SK-N-SH treated with all-trans-retinoic acid at 6 μM for 48 hours (cell line): ENCODE data around the gene TRIM25.

Source experiments
- ATAC-seq: fragments of 200-7000 bp; cut with Tn5 transposase; 3 replicates; pipeline ENCODE4 v1.9.1; 2020; ENCODE audit warnings: mild to moderate bottlenecking, moderate library complexity
- ARNTL ChIP-seq: fragments of 450-650 bp; formaldehyde crosslinking; IDR thresholded peaks from 2 replicates; pipeline ENCODE4 v1.5.0; 2020; ENCODE audit warnings: low read depth, mild to moderate bottlenecking, moderate library complexity, borderline replicate concordance
- BACH2 ChIP-seq: fragments of 250-450 bp; sonication (Bioruptor Pico); IDR thresholded peaks from 2 replicates; pipeline ENCODE4 v1.9.0; 2021; ENCODE audit warnings: mild to moderate bottlenecking, borderline replicate concordance
- CSDC2 ChIP-seq: fragments of 250-450 bp; sonication (Bioruptor Pico); IDR thresholded peaks from 2 replicates; pipeline ENCODE4 v1.5.0; 2020; ENCODE audit warnings: mild to moderate bottlenecking, moderate library complexity
- ESRRG ChIP-seq: fragments of 250-450 bp; sonication (Bioruptor Pico); IDR thresholded peaks from 2 replicates; pipeline ENCODE4 v1.6.1; 2021; ENCODE audit warnings: mild to moderate bottlenecking
- ISL1 ChIP-seq: fragments of 250-450 bp; sonication (Bioruptor Pico); IDR thresholded peaks from 2 replicates; pipeline ENCODE4 v2.1.2; 2022; ENCODE audit warnings: mild to moderate bottlenecking, moderate library complexity
- OSR1 ChIP-seq: fragments of 250-450 bp; sonication (Bioruptor Pico); IDR thresholded peaks from 2 replicates; pipeline ENCODE4 v1.8.0; 2022; ENCODE audit warnings: moderate library complexity, mild to moderate bottlenecking, inconsistent platforms
- PPARA ChIP-seq: fragments of 250-450 bp; sonication (Bioruptor Pico); IDR thresholded peaks from 2 replicates; pipeline ENCODE4 v1.5.0; 2020; ENCODE audit warnings: mild to moderate bottlenecking, borderline replicate concordance
- RARB ChIP-seq: fragments of 250-450 bp; sonication (Bioruptor Pico); IDR thresholded peaks from 2 replicates; pipeline ENCODE4 v1.8.0; 2021; ENCODE audit warnings: mild to moderate bottlenecking, moderate library complexity
- SNAI2 ChIP-seq: fragments of 250-450 bp; sonication (Bioruptor Pico); IDR thresholded peaks from 2 replicates; pipeline ENCODE4 v1.5.0; 2020; ENCODE audit warnings: mild to moderate bottlenecking, moderate library complexity
- TCF4 ChIP-seq: fragments of 250-450 bp; sonication (Bioruptor Pico); IDR thresholded peaks from 2 replicates; pipeline ENCODE4 v1.8.0; 2021; ENCODE audit warnings: mild to moderate bottlenecking, moderate library complexity, borderline replicate concordance
- TOX ChIP-seq: fragments of 250-450 bp; sonication (Bioruptor Pico); IDR thresholded peaks from 2 replicates; pipeline ENCODE4 v1.8.0; 2021; ENCODE audit warnings: mild to moderate bottlenecking, moderate library complexity, borderline replicate concordance
- TSHZ2 ChIP-seq: fragments of 250-450 bp; sonication (Bioruptor Pico); IDR thresholded peaks from 2 replicates; pipeline ENCODE4 v1.5.0; 2020; ENCODE audit warnings: mild to moderate bottlenecking, moderate library complexity
- ZC3H10 ChIP-seq: fragments of 250-450 bp; sonication (Bioruptor Pico); IDR thresholded peaks from 2 replicates; pipeline ENCODE4 v1.5.1; 2021; ENCODE audit warnings: mild to moderate bottlenecking, moderate library complexity
- ZFP30 ChIP-seq: fragments of 450-650 bp; formaldehyde crosslinking; IDR thresholded peaks from 2 replicates; pipeline ENCODE4 v1.5.0; 2022; ENCODE audit warnings: mild to moderate bottlenecking, moderate library complexity
- ZNF565 ChIP-seq: fragments of 450-650 bp; formaldehyde crosslinking; conservative IDR thresholded peaks from 2 replicates; pipeline ENCODE4 v1.5.0; 2020; ENCODE audit warnings: low read depth, mild to moderate bottlenecking, moderate library complexity
- ZNF70 ChIP-seq: fragments of 450-650 bp; formaldehyde crosslinking; IDR thresholded peaks from 2 replicates; pipeline ENCODE4 v1.5.0; 2020; ENCODE audit warnings: mild to moderate bottlenecking, moderate library complexity
- TF ChIP-seq, protein P1 (sequence below): fragments of 250-450 bp; sonication (Bioruptor Pico); IDR thresholded peaks from 2 replicates; pipeline ENCODE4 v1.8.0; 2020; ENCODE audit warnings: mild to moderate bottlenecking, moderate library complexity, borderline replicate concordance
- TF ChIP-seq, protein P2 (sequence below): fragments of 250-450 bp; sonication (Bioruptor Pico); IDR thresholded peaks from 2 replicates; pipeline ENCODE4 v1.8.0; 2021; ENCODE audit warnings: low read depth, mild to moderate bottlenecking, moderate library complexity, borderline replicate concordance
- TF ChIP-seq, protein P3 (sequence below): fragments of 250-450 bp; sonication (Bioruptor Pico); IDR thresholded peaks from 2 replicates; pipeline ENCODE4 v1.5.1; 2020; ENCODE audit warnings: low read depth, mild to moderate bottlenecking, moderate library complexity
- TF ChIP-seq, protein P4 (sequence below): fragments of 250-450 bp; sonication (Bioruptor Pico); IDR thresholded peaks from 2 replicates; pipeline ENCODE4 v1.5.1; 2021; ENCODE audit warnings: mild to moderate bottlenecking, moderate library complexity

TRIM25 gene

GRCh38 chr17:56956992-56957391, 43.1 kb upstream of the TRIM25 start:
- TF ChIP-seq, protein P1, sequence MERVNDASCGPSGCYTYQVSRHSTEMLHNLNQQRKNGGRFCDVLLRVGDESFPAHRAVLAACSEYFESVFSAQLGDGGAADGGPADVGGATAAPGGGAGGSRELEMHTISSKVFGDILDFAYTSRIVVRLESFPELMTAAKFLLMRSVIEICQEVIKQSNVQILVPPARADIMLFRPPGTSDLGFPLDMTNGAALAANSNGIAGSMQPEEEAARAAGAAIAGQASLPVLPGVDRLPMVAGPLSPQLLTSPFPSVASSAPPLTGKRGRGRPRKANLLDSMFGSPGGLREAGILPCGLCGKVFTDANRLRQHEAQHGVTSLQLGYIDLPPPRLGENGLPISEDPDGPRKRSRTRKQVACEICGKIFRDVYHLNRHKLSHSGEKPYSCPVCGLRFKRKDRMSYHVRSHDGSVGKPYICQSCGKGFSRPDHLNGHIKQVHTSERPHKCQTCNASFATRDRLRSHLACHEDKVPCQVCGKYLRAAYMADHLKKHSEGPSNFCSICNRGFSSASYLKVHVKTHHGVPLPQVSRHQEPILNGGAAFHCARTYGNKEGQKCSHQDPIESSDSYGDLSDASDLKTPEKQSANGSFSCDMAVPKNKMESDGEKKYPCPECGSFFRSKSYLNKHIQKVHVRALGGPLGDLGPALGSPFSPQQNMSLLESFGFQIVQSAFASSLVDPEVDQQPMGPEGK (CRISPR knock-in tag): no peak
- TF ChIP-seq TCF4 (CRISPR knock-in tag) (no peak), TOX (no peak), RARB (CRISPR knock-in tag) (no peak), ZNF70 (no peak), OSR1 (no peak), ZNF565 (CRISPR knock-in tag) (no peak), ZC3H10 (CRISPR knock-in tag) (no peak), TSHZ2 (CRISPR knock-in tag) (no peak), BACH2 (CRISPR knock-in tag) (no peak), ESRRG (CRISPR knock-in tag) (no peak)
- TF ChIP-seq, all 23 proteins: peak for 0
- no peak for ATAC-seq

GRCh38 chr17:56949595-56949994, 35.7 kb upstream of the TRIM25 start:
- no peak for ATAC-seq
- TF ChIP-seq ISL1 (no peak), ZNF70 (no peak), ARNTL (CRISPR knock-in tag) (no peak), ZFP30 (CRISPR knock-in tag) (no peak), OSR1 (no peak), CSDC2 (no peak), PPARA (CRISPR knock-in tag) (no peak)
- TF ChIP-seq, protein P1 (CRISPR knock-in tag): no peak
- TF ChIP-seq, protein P2, sequence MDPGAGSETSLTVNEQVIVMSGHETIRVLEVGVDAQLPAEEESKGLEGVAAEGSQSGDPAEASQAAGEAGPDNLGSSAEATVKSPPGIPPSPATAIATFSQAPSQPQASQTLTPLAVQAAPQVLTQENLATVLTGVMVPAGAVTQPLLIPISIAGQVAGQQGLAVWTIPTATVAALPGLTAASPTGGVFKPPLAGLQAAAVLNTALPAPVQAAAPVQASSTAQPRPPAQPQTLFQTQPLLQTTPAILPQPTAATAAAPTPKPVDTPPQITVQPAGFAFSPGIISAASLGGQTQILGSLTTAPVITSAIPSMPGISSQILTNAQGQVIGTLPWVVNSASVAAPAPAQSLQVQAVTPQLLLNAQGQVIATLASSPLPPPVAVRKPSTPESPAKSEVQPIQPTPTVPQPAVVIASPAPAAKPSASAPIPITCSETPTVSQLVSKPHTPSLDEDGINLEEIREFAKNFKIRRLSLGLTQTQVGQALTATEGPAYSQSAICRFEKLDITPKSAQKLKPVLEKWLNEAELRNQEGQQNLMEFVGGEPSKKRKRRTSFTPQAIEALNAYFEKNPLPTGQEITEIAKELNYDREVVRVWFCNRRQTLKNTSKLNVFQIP (CRISPR knock-in tag): no peak
- TF ChIP-seq, protein P3, sequence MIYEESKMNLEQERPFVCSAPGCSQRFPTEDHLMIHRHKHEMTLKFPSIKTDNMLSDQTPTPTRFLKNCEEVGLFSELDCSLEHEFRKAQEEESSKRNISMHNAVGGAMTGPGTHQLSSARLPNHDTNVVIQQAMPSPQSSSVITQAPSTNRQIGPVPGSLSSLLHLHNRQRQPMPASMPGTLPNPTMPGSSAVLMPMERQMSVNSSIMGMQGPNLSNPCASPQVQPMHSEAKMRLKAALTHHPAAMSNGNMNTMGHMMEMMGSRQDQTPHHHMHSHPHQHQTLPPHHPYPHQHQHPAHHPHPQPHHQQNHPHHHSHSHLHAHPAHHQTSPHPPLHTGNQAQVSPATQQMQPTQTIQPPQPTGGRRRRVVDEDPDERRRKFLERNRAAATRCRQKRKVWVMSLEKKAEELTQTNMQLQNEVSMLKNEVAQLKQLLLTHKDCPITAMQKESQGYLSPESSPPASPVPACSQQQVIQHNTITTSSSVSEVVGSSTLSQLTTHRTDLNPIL (CRISPR knock-in tag): no peak

GRCh38 chr17:56948491-56948890, 34.6 kb upstream of the TRIM25 start:
- ATAC-seq: no peak
- TF ChIP-seq OSR1 (no peak), SNAI2 (no peak), ZFP30 (CRISPR knock-in tag) (no peak)
- TF ChIP-seq, protein P4, sequence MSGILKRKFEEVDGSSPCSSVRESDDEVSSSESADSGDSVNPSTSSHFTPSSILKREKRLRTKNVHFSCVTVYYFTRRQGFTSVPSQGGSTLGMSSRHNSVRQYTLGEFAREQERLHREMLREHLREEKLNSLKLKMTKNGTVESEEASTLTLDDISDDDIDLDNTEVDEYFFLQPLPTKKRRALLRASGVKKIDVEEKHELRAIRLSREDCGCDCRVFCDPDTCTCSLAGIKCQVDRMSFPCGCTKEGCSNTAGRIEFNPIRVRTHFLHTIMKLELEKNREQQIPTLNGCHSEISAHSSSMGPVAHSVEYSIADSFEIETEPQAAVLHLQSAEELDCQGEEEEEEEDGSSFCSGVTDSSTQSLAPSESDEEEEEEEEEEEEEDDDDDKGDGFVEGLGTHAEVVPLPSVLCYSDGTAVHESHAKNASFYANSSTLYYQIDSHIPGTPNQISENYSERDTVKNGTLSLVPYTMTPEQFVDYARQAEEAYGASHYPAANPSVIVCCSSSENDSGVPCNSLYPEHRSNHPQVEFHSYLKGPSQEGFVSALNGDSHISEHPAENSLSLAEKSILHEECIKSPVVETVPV (CRISPR knock-in tag): no peak
